ENCODE data around the gene MYBL2.

Gene MYBL2

DNA sequence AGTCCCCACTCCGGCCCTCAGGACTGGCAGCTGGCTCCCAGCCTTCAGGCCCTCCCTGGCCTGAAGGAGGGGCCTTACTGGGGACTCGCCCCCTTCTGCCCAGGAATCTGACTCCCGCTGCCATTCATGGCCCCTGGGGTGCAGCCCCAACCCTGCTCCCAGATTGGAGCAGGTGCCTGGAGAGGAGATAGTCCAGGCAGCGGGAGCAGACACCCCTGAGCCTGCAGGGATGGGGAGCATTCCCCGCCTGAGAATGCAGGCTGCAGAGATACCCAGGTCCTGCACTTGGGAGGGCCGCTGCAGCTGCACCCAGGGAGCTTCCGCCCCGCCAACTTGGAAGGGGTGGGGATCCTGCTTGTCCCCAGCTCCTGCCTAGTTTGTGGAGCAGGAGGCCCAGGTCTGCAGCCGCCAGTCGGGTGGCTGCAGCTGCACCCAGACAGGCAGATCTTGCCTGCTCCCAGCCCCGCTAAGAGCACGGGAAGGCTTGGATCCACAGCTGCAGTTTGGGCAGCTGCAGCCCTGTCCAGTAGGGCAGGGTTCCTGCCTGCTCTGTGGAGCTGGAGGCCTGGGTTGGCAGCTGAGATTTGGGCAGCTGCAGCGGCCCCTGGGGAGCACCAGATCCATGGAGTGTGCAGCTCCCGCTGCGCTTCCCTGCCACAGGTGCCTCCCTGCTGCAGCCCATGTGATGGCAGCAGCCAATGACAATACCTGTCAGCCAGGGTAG, 54.7 kb downstream of the MYBL2 start:
- TF ChIP-seq, protein P1, sequence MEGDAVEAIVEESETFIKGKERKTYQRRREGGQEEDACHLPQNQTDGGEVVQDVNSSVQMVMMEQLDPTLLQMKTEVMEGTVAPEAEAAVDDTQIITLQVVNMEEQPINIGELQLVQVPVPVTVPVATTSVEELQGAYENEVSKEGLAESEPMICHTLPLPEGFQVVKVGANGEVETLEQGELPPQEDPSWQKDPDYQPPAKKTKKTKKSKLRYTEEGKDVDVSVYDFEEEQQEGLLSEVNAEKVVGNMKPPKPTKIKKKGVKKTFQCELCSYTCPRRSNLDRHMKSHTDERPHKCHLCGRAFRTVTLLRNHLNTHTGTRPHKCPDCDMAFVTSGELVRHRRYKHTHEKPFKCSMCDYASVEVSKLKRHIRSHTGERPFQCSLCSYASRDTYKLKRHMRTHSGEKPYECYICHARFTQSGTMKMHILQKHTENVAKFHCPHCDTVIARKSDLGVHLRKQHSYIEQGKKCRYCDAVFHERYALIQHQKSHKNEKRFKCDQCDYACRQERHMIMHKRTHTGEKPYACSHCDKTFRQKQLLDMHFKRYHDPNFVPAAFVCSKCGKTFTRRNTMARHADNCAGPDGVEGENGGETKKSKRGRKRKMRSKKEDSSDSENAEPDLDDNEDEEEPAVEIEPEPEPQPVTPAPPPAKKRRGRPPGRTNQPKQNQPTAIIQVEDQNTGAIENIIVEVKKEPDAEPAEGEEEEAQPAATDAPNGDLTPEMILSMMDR (IDR thresholded peaks at IDR 0.05; ENCODE audit: low read depth, low read length, missing control alignments): no peak
- no peak for DNase-seq (ENCODE audit: extremely low read depth, low read depth)
- no peak overlapping the region for H3K4me3 ChIP-seq (replicated peaks; ENCODE audit: low read depth, low read length)

DNA sequence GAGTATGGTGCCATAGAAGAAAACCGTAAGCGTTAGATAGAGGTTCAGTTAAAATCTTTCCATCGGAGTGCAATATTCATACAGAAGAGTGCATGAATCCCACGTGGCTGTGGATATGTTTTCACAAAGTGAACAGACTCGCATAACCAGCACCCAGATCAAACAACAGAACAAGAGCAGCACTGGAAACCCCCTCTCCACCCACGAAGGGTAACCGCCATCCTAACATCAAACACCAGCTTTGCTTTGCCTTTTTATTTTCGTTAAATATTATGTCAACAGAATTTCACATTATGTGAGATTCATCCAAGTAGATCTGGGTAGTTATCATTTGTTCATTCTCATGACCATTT, 55.2 kb downstream of the MYBL2 start:
- H3K4me3 ChIP-seq (replicated peaks; ENCODE audit: low read depth, low read length): no peak overlapping the region
- no peak for DNase-seq (ENCODE audit: extremely low read depth, low read depth)
- TF ChIP-seq, protein P1 (IDR thresholded peaks at IDR 0.05; ENCODE audit: low read depth, low read length, missing control alignments): no peak

DNA sequence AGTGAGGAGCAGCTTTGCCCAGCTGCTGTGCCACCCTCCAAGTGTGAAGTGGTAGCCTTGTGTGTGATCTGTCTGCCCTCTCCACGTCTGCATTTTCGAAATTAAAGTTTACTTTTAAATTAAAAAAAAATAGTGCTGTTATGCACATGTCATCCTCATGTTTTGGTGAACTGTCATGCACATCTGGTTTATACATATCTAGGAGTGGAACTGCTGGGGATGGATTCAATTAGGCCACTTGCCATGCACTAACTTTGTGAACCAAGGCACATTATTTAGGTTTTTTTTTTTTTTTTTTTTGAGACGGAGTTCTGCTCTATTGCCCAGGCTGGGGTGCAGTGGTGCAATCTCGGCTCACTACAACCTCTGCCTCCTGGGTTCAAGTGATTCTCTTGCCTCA, 56.3 kb downstream of the MYBL2 start:
- DNase-seq (ENCODE audit: extremely low read depth, low read depth): peak; percentile 56
- no peak overlapping the region for H3K4me3 ChIP-seq (replicated peaks; ENCODE audit: low read depth, low read length)
- TF ChIP-seq, protein P1 (IDR thresholded peaks at IDR 0.05; ENCODE audit: low read depth, low read length, missing control alignments): no peak

DNA sequence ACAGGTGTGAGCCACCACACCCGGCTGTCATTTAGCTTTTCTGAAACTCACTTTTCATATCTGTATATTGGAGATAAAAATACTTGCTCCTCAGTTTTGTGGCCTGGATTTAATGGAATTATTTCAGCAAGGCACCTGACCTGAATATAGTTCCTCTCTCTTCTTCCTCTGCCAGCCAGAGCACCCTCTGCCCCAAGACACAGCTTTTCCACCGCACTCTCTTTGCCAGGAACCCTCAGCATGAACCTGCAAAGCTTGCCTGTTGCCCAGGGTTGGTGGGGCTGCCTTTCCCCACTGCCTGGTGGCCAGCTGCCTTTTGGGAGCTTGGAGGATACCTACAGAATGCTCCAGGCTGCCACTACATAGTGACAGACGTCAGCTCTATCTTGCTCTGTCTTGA, 56.8 kb downstream of the MYBL2 start:
- DNase-seq (ENCODE audit: extremely low read depth, low read depth): no peak
- no peak overlapping the region for H3K4me3 ChIP-seq (replicated peaks; ENCODE audit: low read depth, low read length)
- TF ChIP-seq, protein P1 (IDR thresholded peaks at IDR 0.05; ENCODE audit: low read depth, low read length, missing control alignments): no peak

DNA sequence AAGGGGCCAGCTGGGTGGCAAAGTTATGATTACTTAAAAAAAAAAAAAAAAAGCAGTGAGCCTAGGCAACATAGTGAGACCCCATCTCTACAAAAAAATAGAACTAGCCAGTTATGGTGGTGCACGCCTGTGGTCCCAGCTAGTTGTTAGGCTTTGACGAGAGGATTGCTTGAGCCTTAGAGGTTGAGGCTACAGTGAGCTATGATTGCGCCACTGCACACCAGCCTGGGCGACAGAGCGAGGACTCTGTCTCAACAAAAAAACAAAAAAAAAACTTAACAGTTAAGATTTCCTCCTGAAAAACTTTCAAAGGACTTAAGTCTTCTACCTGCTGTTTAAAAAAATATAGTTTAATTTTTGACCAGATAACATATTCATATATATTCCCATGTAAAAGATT, 57.5 kb downstream of the MYBL2 start:
- DNase-seq (ENCODE audit: extremely low read depth, low read depth): no peak
- no peak overlapping the region for H3K4me3 ChIP-seq (replicated peaks; ENCODE audit: low read depth, low read length)
- TF ChIP-seq, protein P1 (IDR thresholded peaks at IDR 0.05; ENCODE audit: low read depth, low read length, missing control alignments): no peak

DNA sequence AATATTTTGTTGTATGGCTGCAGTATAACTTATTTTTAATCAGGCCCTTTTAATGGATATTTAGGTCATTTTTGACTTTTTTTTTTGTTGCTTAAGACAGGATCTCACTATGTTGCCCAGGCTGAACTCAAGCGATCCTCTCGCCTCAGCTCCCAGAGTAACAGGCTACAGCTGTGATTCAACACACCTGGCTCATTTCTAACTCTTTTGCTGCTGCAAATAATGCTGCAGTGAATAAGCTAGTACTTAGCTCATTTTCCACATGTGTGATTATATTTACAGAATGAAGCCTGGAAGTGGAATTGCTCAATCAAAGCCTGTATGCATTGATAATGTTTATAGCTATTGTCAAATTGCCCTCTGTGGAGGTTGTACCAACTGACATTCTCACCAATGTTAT, 58.8 kb downstream of the MYBL2 start:
- H3K4me3 ChIP-seq (replicated peaks; ENCODE audit: low read depth, low read length): no peak overlapping the region
- TF ChIP-seq, protein P1 (IDR thresholded peaks at IDR 0.05; ENCODE audit: low read depth, low read length, missing control alignments): no peak
- DNase-seq (ENCODE audit: extremely low read depth, low read depth): no peak

DNA sequence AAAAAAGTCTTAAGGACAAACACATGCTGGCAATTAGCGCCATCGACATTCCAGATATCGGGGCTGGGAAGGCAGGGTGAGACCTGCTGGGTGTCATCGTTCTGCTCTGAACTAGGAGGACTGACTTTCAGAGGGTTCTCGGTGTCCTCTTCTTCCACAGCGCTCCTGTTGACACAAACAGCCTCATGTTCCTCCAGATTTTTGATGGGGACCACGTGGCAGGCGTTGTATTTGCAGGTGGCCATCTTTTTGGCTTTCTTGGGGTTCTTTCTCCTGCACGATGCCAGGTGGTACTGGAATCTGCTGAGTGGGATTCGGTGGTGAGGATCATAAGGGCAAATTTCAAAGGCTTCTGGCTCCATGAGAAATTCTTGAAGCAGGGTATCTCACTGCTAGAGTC, 59.4 kb downstream of the MYBL2 start:
- TF ChIP-seq, protein P1 (IDR thresholded peaks at IDR 0.05; ENCODE audit: low read depth, low read length, missing control alignments): no peak
- H3K4me3 ChIP-seq (replicated peaks; ENCODE audit: low read depth, low read length): no peak overlapping the region
- DNase-seq (ENCODE audit: extremely low read depth, low read depth): no peak
